B cell (primary cell): Measurements from ENCODE around the gene CFAP20DC.

ENCODE experiments used
- CTCF ChIP-seq: fragments of 200-600 bp; IDR thresholded peaks from one replicate; pipeline ENCODE4 v1.8.0; 2022; ENCODE audit warnings: antibody characterized with exemption, mild to moderate bottlenecking
- EZH2 ChIP-seq: IDR thresholded peaks from 2 replicates; pipeline ENCODE4 v1.6.1; 2012; ENCODE audit warnings: borderline replicate concordance, low read depth, mild to moderate bottlenecking, moderate library complexity, low read length; ENCODE audit not compliant: insufficient read depth, poor library complexity, severe bottlenecking

DNA sequence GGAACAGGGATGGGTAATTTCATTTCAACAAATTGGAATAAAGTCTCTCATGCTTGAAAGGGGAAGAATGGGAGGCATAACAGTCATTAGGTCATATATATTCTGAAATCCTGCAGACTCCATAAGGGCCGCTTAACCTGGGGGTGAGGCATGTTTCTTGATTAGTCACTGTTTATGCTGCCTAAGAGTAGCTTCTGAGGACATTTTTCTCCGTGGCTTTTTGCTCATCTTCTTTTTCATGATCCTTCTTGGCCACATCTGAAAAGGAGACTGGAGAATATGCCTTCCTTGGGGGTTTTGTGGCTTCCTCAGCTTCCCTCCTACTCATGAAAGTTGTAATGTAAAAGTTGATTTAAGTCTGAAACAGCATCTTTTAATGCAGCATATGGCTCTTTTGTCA is 20.0 kb upstream of the CFAP20DC start:
- no peak for TF ChIP-seq CTCF
- TF ChIP-seq EZH2 = no peak
